H9 (cell line): ENCODE results near the gene CCDC175. TPM values are rescaled to one million over a fixed set of nuclear protein-coding genes. Genes with fewer than 3 reads are reported as not detected.

Experiments
- DNase-seq: peaks from one replicate; pipeline ENCODE4 v3.0.0-alpha.2; 2017
- H2AFZ ChIP-seq: one replicate; pipeline ENCODE4 v1.6.1; 2013; ENCODE audit warnings: mild to moderate bottlenecking, low read length, control low read depth, moderate library complexity
- H2AK5ac ChIP-seq: 2 replicates; pipeline ENCODE4 v1.6.1; 2013; ENCODE audit warnings: low read length, control low read depth, mixed read lengths; ENCODE audit not compliant: insufficient read length
- H2BK120ac ChIP-seq: one replicate; pipeline ENCODE4 v1.6.1; 2013; ENCODE audit warnings: low read depth, mild to moderate bottlenecking, low read length, control low read depth, inconsistent platforms; ENCODE audit not compliant: poor library complexity, severe bottlenecking
- H2BK12ac ChIP-seq: 2 replicates; pipeline ENCODE4 v1.6.1; 2013; ENCODE audit warnings: low read length, control low read depth, mixed read lengths, low read depth; ENCODE audit not compliant: insufficient read length
- H2BK15ac ChIP-seq: 2 replicates; pipeline ENCODE4 v1.6.1; 2013; ENCODE audit warnings: low read depth, low read length, control low read depth
- H2BK20ac ChIP-seq: one replicate; pipeline ENCODE4 v1.6.1; 2013; ENCODE audit warnings: low read depth, mild to moderate bottlenecking, low read length, control low read depth, inconsistent platforms; ENCODE audit not compliant: poor library complexity, severe bottlenecking
- H2BK5ac ChIP-seq: 2 replicates; pipeline ENCODE4 v1.6.1; 2013; ENCODE audit warnings: low read length, control low read depth, mixed read lengths; ENCODE audit not compliant: insufficient read length
- H3K14ac ChIP-seq: 2 replicates; pipeline ENCODE4 v1.6.1; 2013; ENCODE audit warnings: low read length, control low read depth; ENCODE audit not compliant: insufficient read depth
- H3K18ac ChIP-seq: 2 replicates; pipeline ENCODE4 v1.6.1; 2013; ENCODE audit warnings: low read depth, mild to moderate bottlenecking, mixed read lengths, low read length, control low read depth; ENCODE audit not compliant: insufficient read length
- H3K23ac ChIP-seq: 2 replicates; pipeline ENCODE4 v1.6.1; 2013; ENCODE audit warnings: low read length, control low read depth, mixed read lengths, low read depth; ENCODE audit not compliant: insufficient read length
- H3K23me2 ChIP-seq: 2 replicates; pipeline ENCODE4 v1.6.1; 2013; ENCODE audit warnings: low read depth, mild to moderate bottlenecking, mixed read lengths, low read length, control low read depth; ENCODE audit not compliant: insufficient read length, poor library complexity, severe bottlenecking
- H3K27ac ChIP-seq: 2 replicates; pipeline ENCODE4 v1.5.1; 2013; ENCODE audit warnings: low read length, control low read depth, mixed read lengths, low read depth; ENCODE audit not compliant: insufficient read length
- H3K27me3 ChIP-seq: 2 replicates; pipeline ENCODE4 v1.6.1; 2013; ENCODE audit warnings: low read length, control low read depth, inconsistent platforms; ENCODE audit not compliant: insufficient read depth
- H3K4ac ChIP-seq: 2 replicates; pipeline ENCODE4 v1.6.1; 2013; ENCODE audit warnings: low read depth, mild to moderate bottlenecking, control low read depth, inconsistent platforms, low read length, moderate library complexity
- H3K4me1 ChIP-seq: 2 replicates; pipeline ENCODE4 v1.6.1; 2013; ENCODE audit warnings: low read length, control low read depth, inconsistent platforms; ENCODE audit not compliant: insufficient read depth
- H3K4me2 ChIP-seq: 2 replicates; pipeline ENCODE4 v1.6.1; 2013; ENCODE audit warnings: low read length, control low read depth, mixed read lengths; ENCODE audit not compliant: insufficient read length, insufficient read depth
- H3K56ac ChIP-seq: 2 replicates; pipeline ENCODE4 v1.6.1; 2013; ENCODE audit warnings: low read depth, mild to moderate bottlenecking, mixed read lengths, low read length, control low read depth; ENCODE audit not compliant: insufficient read length
- H3K79me1 ChIP-seq: 2 replicates; pipeline ENCODE4 v1.6.1; 2013; ENCODE audit warnings: low read depth, mild to moderate bottlenecking, moderate library complexity, low read length, control low read depth, inconsistent platforms; ENCODE audit not compliant: insufficient read depth, poor library complexity, severe bottlenecking
- H3K79me2 ChIP-seq: 2 replicates; pipeline ENCODE4 v1.6.1; 2013; ENCODE audit warnings: low read length, control low read depth, inconsistent platforms; ENCODE audit not compliant: insufficient read depth
- H3K9ac ChIP-seq: 2 replicates; pipeline ENCODE4 v1.6.1; 2013; ENCODE audit warnings: low read length, control low read depth, mixed read lengths; ENCODE audit not compliant: insufficient read length; ENCODE audit errors: extremely low read depth
- H3K9me3 ChIP-seq: one replicate; pipeline ENCODE4 v1.6.1; 2013; ENCODE audit warnings: low read depth, low read length, inconsistent platforms; ENCODE audit not compliant: control insufficient read depth
- H3T11ph ChIP-seq: one replicate; pipeline ENCODE4 v1.6.1; 2013; ENCODE audit warnings: mild to moderate bottlenecking, low read length, control low read depth, inconsistent platforms
- H4K20me1 ChIP-seq: one replicate; pipeline ENCODE4 v1.6.1; 2013; ENCODE audit not compliant: control insufficient read depth, insufficient read length, insufficient read depth
- H4K5ac ChIP-seq: 2 replicates; pipeline ENCODE4 v1.6.1; 2013; ENCODE audit warnings: low read depth, mild to moderate bottlenecking, mixed read lengths, low read length, control low read depth; ENCODE audit not compliant: insufficient read length
- H4K8ac ChIP-seq: replicated peaks from 2 replicates; pipeline ENCODE4 v1.6.1; 2013; ENCODE audit warnings: low read length, control low read depth, mixed read lengths, low read depth; ENCODE audit not compliant: insufficient read length
- H4K91ac ChIP-seq: 2 replicates; pipeline ENCODE4 v1.6.1; 2013; ENCODE audit warnings: low read depth, mild to moderate bottlenecking, moderate library complexity, mixed read lengths, low read length, control low read depth; ENCODE audit not compliant: insufficient read length
- H3K27ac Mint-ChIP-seq, 3 experiments: 2 replicates in 2 of 3; 3 replicates in 1 of 3; pipeline ENCODE4 v1.8.0; 2020 to 2021; ENCODE audit warnings: mixed read lengths in 3 of 3, mild to moderate bottlenecking in 1 of 3, moderate library complexity in 1 of 3
- H3K27me3 Mint-ChIP-seq: 2 replicates; pipeline ENCODE4 v1.8.0; 2021; ENCODE audit warnings: low read depth, mild to moderate bottlenecking, moderate library complexity, mixed read lengths
- H3K36me3 Mint-ChIP-seq, 3 experiments: 2 replicates in 2 of 3; 3 replicates in 1 of 3; pipeline ENCODE4 v1.8.0; 2020 to 2021; ENCODE audit warnings: low read depth in 3 of 3, mixed read lengths in 3 of 3; ENCODE audit not compliant: insufficient read depth in 1 of 3
- H3K4me1 Mint-ChIP-seq, 2 experiments: 2 replicates each; pipeline ENCODE4 v1.8.0; 2020; ENCODE audit warnings: mixed read lengths in 2 of 2
- H3K4me3 Mint-ChIP-seq, 2 experiments: 2 replicates in 1 of 2; 3 replicates in 1 of 2; pipeline ENCODE4 v1.8.0; 2020 to 2021; ENCODE audit warnings: mild to moderate bottlenecking in 2 of 2, mixed read lengths in 2 of 2, moderate library complexity in 1 of 2
- H3K9me3 Mint-ChIP-seq, 2 experiments: 2 replicates in 1 of 2; 3 replicates in 1 of 2; pipeline ENCODE4 v1.8.0; 2020; ENCODE audit warnings: mild to moderate bottlenecking in 2 of 2, mixed read lengths in 2 of 2, moderate library complexity in 1 of 2
- CTCF ChIP-seq: fragments of 200-600 bp; sonication (generic); conservative IDR thresholded peaks from 3 replicates; pipeline ENCODE4 v1.8.0; 2021; ENCODE audit warnings: antibody characterized with exemption, mild to moderate bottlenecking
- WGBS: extraction: QIAGEN DNeasy Blood & Tissue Kit; methylation state at CpG from one replicate; pipeline ENCODE4 v1.1.7; 2013; ENCODE audit warnings: missing lambda C conversion rate, low lambda C conversion rate, mixed read lengths; ENCODE audit not compliant: insufficient read length; ENCODE audit errors: extremely low coverage; 5-methylcytosine and 5-hydroxymethylcytosine counted together
- long read RNA-seq: library from polyadenylated mRNA; unstranded; transcript quantifications from one replicate; pipeline ENCODE4 v2.0.0, GENCODE V29; 2020
- total RNA-seq: library from RNA; stranded (reverse); gene quantifications from 2 replicates; pipeline ENCODE4 v1.2.1, GENCODE V29; 2021

CCDC175 gene
- total RNA-seq = 0.09 TPM in 1 of 2 replicates, not detected in the other
- long read RNA-seq = 0 reads

GRCh38 chr14:59576332-59577294, at the start of gene CCDC175:
TSS of gene CCDC175 (minus strand) at chr14:59576812. CDS start at chr14:59576775, 37 bp downstream.
- H3K14ac ChIP-seq = peak within 1 kb of the TSS; percentile 46
- no CpG with 5 or more reads among the region's 46 CpGs for WGBS
- H4K8ac ChIP-seq = no peak within 1 kb of the TSS
- H2BK12ac ChIP-seq = no peak within 1 kb of the TSS
- H3K79me2 ChIP-seq = no peaks in the 10 kb centered on the region
- H3K27me3 ChIP-seq = no peaks in the 10 kb centered on the region
- H3K23me2 ChIP-seq = peaks cover 5% of the 10 kb centered on the region
- Mint-ChIP-seq H3K27me3 (peaks cover 4% of the 10 kb centered on the region; the same call in 1 of the 2 replicates), H3K4me3 (peak within 1 kb of the TSS; percentile 76 to 79), H3K27ac (no peak within 1 kb of the TSS), H3K4me1 (peaks cover 2 to 3% of the 10 kb centered on the region in 2 experiments; a peak in 3 of 4 replicates), H3K9me3 (no peaks in the 10 kb centered on the region), H3K36me3 (no peaks in the 10 kb centered on the region; a peak in 1 of 7 replicates)
- peak; percentile 94 for DNase-seq
- no peak within 1 kb of the TSS for H2BK120ac ChIP-seq
- H3K4ac ChIP-seq = no peak within 1 kb of the TSS
- H3K23ac ChIP-seq = no peak within 1 kb of the TSS
- H3K79me1 ChIP-seq = no peaks in the 10 kb centered on the region
- H3K9ac ChIP-seq = peak within 1 kb of the TSS; percentile 4
- no peak within 1 kb of the TSS for H4K5ac ChIP-seq
- H2AFZ ChIP-seq = peak within 1 kb of the TSS; percentile 41
- no peaks in the 10 kb centered on the region for H3K9me3 ChIP-seq
- H2AK5ac ChIP-seq = no peak within 1 kb of the TSS
- H2BK20ac ChIP-seq = no peak within 1 kb of the TSS
- no peaks in the 10 kb centered on the region for H4K20me1 ChIP-seq
- H3T11ph ChIP-seq = no peak within 1 kb of the TSS
- no peaks in the 10 kb centered on the region; the same call in 1 of the 2 replicates for H3K4me1 ChIP-seq
- peak; percentile 96 for TF ChIP-seq CTCF
- peak within 1 kb of the TSS; percentile 79 for H3K4me2 ChIP-seq
- no peak within 1 kb of the TSS for H3K27ac ChIP-seq
- H2BK15ac ChIP-seq = no peak within 1 kb of the TSS
- H3K56ac ChIP-seq = no peak within 1 kb of the TSS
- no peak within 1 kb of the TSS for H2BK5ac ChIP-seq
- peak within 1 kb of the TSS; percentile 77 for H3K18ac ChIP-seq
- H4K91ac ChIP-seq = no peak within 1 kb of the TSS
